CD4-positive, alpha-beta T cell (primary cell): ENCODE data around the gene GAB1. TPM values are rescaled to one million over a fixed set of nuclear protein-coding genes. Genes with fewer than 3 reads are reported as not detected.

Experiments used
- ATAC-seq: fragments of 200-7000 bp; cut with Tn5 transposase; one replicate; pipeline ENCODE4 v1.10.0; 2022; ENCODE audit warnings: mild to moderate bottlenecking; ENCODE audit not compliant: poor library complexity
- CTCF ChIA-PET: fragments of 350-600 bp; sonication (Branson Sonifier 250); formaldehyde crosslinking; loops from one replicate; lab custom pipeline; 2021; ENCODE audit warnings: antibody characterized with exemption, inconsistent platforms; lab: Charles Lee
- POLR2A ChIA-PET: fragments of 350-600 bp; sonication (Branson Sonifier 250); formaldehyde crosslinking; loops from one replicate; lab custom pipeline; 2021; ENCODE audit warnings: antibody characterized with exemption, inconsistent platforms; lab: Charles Lee
- DNase-seq, 14 experiments: peaks; one replicate each; pipeline ENCODE4 v3.0.0-alpha.2; 2013 to 2020; ENCODE audit warnings: mixed read lengths in 2 of 14
- H3K27ac ChIP-seq, 2 donors: one replicate each; pipeline versions ENCODE4 v1.5.1 to v1.7.0; 2013; ENCODE audit warnings: low read length in 2 of 2, low read depth in 1 of 2, mild to moderate bottlenecking in 1 of 2
- H3K27me3 ChIP-seq, 2 experiments: 1 replicate in 1 of 2; 2 replicates in 1 of 2; pipeline versions ENCODE4 v1.6.1 to v1.7.0; 2013; ENCODE audit warnings: low read length in 2 of 2, control low read depth in 1 of 2, mild to moderate bottlenecking in 1 of 2, moderate library complexity in 1 of 2; ENCODE audit not compliant: insufficient read depth in 2 of 2, control insufficient read depth in 1 of 2
- H3K36me3 ChIP-seq: one replicate; pipeline ENCODE4 v1.6.1; 2013; ENCODE audit warnings: low read length, control low read depth; ENCODE audit not compliant: insufficient read depth
- H3K4me1 ChIP-seq: one replicate; pipeline ENCODE4 v1.6.1; 2013; ENCODE audit warnings: low read length, control low read depth; ENCODE audit not compliant: insufficient read depth
- H3K4me3 ChIP-seq: one replicate; pipeline ENCODE4 v1.5.1; 2013; ENCODE audit warnings: mild to moderate bottlenecking, low read length, moderate library complexity
- H3K9me3 ChIP-seq, 2 experiments: 1 replicate in 1 of 2; 2 replicates in 1 of 2; pipeline versions ENCODE4 v1.6.1 to v1.7.0; 2013; ENCODE audit warnings: low read length in 2 of 2, mild to moderate bottlenecking in 2 of 2, control low read depth in 1 of 2, moderate library complexity in 1 of 2; ENCODE audit not compliant: control insufficient read depth in 1 of 2, insufficient read depth in 1 of 2
- H3K27ac Mint-ChIP-seq: one replicate; pipeline ENCODE4 v1.8.0; 2020; ENCODE audit warnings: mixed read lengths
- H3K27me3 Mint-ChIP-seq: one replicate; pipeline ENCODE4 v1.8.0; 2021; ENCODE audit warnings: mixed read lengths
- H3K36me3 Mint-ChIP-seq: one replicate; pipeline ENCODE4 v1.8.0; 2021; ENCODE audit warnings: low read depth, mixed read lengths
- H3K4me1 Mint-ChIP-seq: one replicate; pipeline ENCODE4 v1.8.0; 2021; ENCODE audit warnings: low read depth, mixed read lengths
- H3K4me3 Mint-ChIP-seq: one replicate; pipeline ENCODE4 v1.8.0; 2020; ENCODE audit warnings: mild to moderate bottlenecking, mixed read lengths
- H3K9me3 Mint-ChIP-seq: one replicate; pipeline ENCODE4 v1.8.0; 2020; ENCODE audit warnings: mixed read lengths
- CTCF ChIP-seq: fragments of 200-600 bp; IDR thresholded peaks from one replicate; pipeline ENCODE4 v1.8.0; 2022; ENCODE audit warnings: antibody characterized with exemption, mild to moderate bottlenecking
- intact Hi-C, 2 experiments: fragments of 100-400 bp; cut with DNase I in 1 of 2; cut with micrococcal nuclease in 1 of 2; formaldehyde crosslinking; loops; one replicate each; pipeline versions ENCODE4 v1.15.1 to v1.9.0; 2023 to 2025; cut with DNase I, micrococcal nuclease
- total RNA-seq, 174 experiments: library from RNA in 2 of 174; stranded (reverse) in 2 of 174; gene quantifications; one replicate each; pipeline ENCODE4 v1.2.3 and lab custom pipeline; 2021 to 2026

The GAB1 gene
- total RNA-seq, 2 experiments from 2014 or later = 0.27 to 0.64 TPM

GRCh38 chr4:143294310-143294709 is 42.4 kb upstream of the GAB1 start:
- no peaks in the 10 kb centered on the region for H3K36me3 Mint-ChIP-seq
- no peak overlapping the region for H3K27ac Mint-ChIP-seq
- Histone ChIP-seq H3K36me3 (no peaks in the 10 kb centered on the region), H3K4me3 (no peak overlapping the region), H3K9me3 (no peaks in the 10 kb centered on the region), H3K27me3 (peaks cover 0 to 2% of the 10 kb centered on the region in 2 experiments), H3K27ac (no peak overlapping the region), H3K4me1 (no peaks in the 10 kb centered on the region)
- no peaks in the 10 kb centered on the region for H3K4me1 Mint-ChIP-seq
- no peak for TF ChIP-seq CTCF
- no peaks in the 10 kb centered on the region for H3K9me3 Mint-ChIP-seq
- intact Hi-C loops = no loop called here
- DNase-seq = no peak
- POLR2A ChIA-PET = no interaction called here
- H3K27me3 Mint-ChIP-seq = no peaks in the 10 kb centered on the region
- no peak for ATAC-seq
- H3K4me3 Mint-ChIP-seq = no peak overlapping the region
- CTCF ChIA-PET = no interaction called here

- Mint-ChIP-seq H3K27me3 (peaks cover 2% of the 10 kb centered on the region), H3K9me3 (no peaks in the 10 kb centered on the region), H3K36me3 (no peaks in the 10 kb centered on the region), H3K4me3 (no peak overlapping the region), H3K4me1 (no peaks in the 10 kb centered on the region), H3K27ac (no peak overlapping the region)
- H3K9me3 ChIP-seq = no peaks in the 10 kb centered on the region
- DNase-seq = no peak
- ChIA-PET POLR2A (no interaction called here), CTCF (no interaction called here)
- no peak overlapping the region for H3K27ac ChIP-seq
- no peaks in the 10 kb centered on the region for H3K36me3 ChIP-seq
- no peak for TF ChIP-seq CTCF
- H3K27me3 ChIP-seq = peaks cover 0 to 3% of the 10 kb centered on the region in 2 experiments
- no peaks in the 10 kb centered on the region for H3K4me1 ChIP-seq
- intact Hi-C loops = no loop called here
- ATAC-seq = no peak
- no peak overlapping the region for H3K4me3 ChIP-seq
Observed at GRCh38 chr4:143294710-143295275, 41.9 kb upstream of the GAB1 start.

GRCh38 chr4:143296397-143297067 is 40.1 kb upstream of the GAB1 start:
- Mint-ChIP-seq H3K4me1 (no peaks in the 10 kb centered on the region), H3K4me3 (no peak overlapping the region), H3K27ac (no peak overlapping the region), H3K36me3 (no peaks in the 10 kb centered on the region), H3K9me3 (no peaks in the 10 kb centered on the region), H3K27me3 (peaks cover 10% of the 10 kb centered on the region)
- ChIA-PET CTCF (no interaction called here), POLR2A (no interaction called here)
- no peak overlapping the region for H3K27ac ChIP-seq
- ATAC-seq = no peak
- DNase-seq = no peak
- TF ChIP-seq CTCF = no peak
- H3K9me3 ChIP-seq = no peaks in the 10 kb centered on the region
- peaks cover 0 to 3% of the 10 kb centered on the region in 2 experiments for H3K27me3 ChIP-seq
- no peaks in the 10 kb centered on the region for H3K4me1 ChIP-seq
- intact Hi-C loops = no loop called here
- H3K4me3 ChIP-seq = no peak overlapping the region
- H3K36me3 ChIP-seq = no peaks in the 10 kb centered on the region
